ENCODE measurements around the gene CPN2. TPM values are rescaled to one million over a fixed set of nuclear protein-coding genes. Genes with fewer than 3 reads are reported as not detected.

Gene CPN2
- total and polyA plus RNA-seq, 10 of the 15 experiments (the other 5 are each of a cell fraction or from before 2014, with no cell fraction given): not detected

DNA sequence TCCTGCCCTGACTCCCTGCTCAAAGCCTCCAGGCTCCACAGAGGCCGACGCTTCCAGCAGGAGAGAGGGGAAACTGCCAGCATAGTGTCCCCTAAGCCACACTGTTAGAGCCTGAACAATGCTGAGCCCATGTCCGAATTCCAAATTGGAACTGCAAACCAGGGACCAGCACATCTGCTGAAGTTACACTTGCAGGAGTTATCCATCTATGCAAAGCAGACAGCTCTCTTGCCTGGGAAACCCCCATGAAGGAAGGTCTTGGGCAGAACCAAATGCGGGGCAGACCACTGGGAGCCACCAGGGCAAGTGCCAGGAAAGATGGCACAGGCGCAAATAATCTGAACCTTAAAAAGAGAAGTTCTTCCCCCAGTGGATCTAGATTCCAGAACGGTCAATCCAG is 17.8 kb upstream of the CPN2 start:
- intact Hi-C loops (cut with micrococcal nuclease; ENCODE audit: unreplicated experiment) (no loop called here), in situ Hi-C loops (cut with MboI) (no loop called here)
- CTCF ChIA-PET: interaction anchor here (0.7 to 1.5 kb wide), 2 partner anchors 25 to 40 kb away, joined by 3 to 6 read pairs; no protein-coding TSS in a partner anchor
- H3K79me2 ChIP-seq (ENCODE audit: control insufficient read depth, insufficient read depth, low read length): no peaks in the 10 kb centered on the region
- no TSS peak for BruUV-seq (replicated peaks)
- no peak overlapping the region for H2AFZ ChIP-seq (ENCODE audit: control insufficient read depth, low read depth, low read length)
- no peak for DNase-seq (ENCODE audit: low read depth, low spot score)
- no peaks in the 10 kb centered on the region for H3K36me3 ChIP-seq (ENCODE audit: control insufficient read depth in 2 of 2, insufficient read depth in 2 of 2, low read length in 1 of 2)
- RAD21 ChIA-PET (ENCODE audit: unreplicated experiment): no interaction called here
- H3K27me3 ChIP-seq (replicated peaks in 1 of 2; ENCODE audit: control insufficient read depth in 2 of 2, insufficient read depth in 2 of 2, low read length in 1 of 2): peaks cover 8 to 13% of the 10 kb centered on the region in 2 experiments; a peak in 3 of 4 replicates
- no peaks in the 10 kb centered on the region for H3K4me1 ChIP-seq (ENCODE audit: control insufficient read depth, insufficient read depth, low read length)
- no peak overlapping the region for H3K9ac ChIP-seq (ENCODE audit: control insufficient read depth, insufficient read depth, low read length)
- no peak for ATAC-seq
- no peak overlapping the region for H3K4me3 ChIP-seq
- POLR2A ChIA-PET: no interaction called here
- no peaks in the 10 kb centered on the region for H3K9me3 ChIP-seq (replicated peaks; ENCODE audit: control insufficient read depth, insufficient read depth, low read length)
- FAIRE-seq: no peak
- no peak overlapping the region for H3K4me2 ChIP-seq (ENCODE audit: control insufficient read depth, insufficient read depth)
- 35% methylated on average over 6 of the region's 6 CpGs for WGBS (ENCODE audit: insufficient coverage, insufficient replicate concordance, low lambda C conversion rate, missing lambda C conversion rate)
- SMC1A ChIA-PET (ENCODE audit: uncharacterized antibody, unreplicated experiment): no interaction called here
- no peaks in the 10 kb centered on the region for H4K20me1 ChIP-seq (ENCODE audit: control insufficient read depth, insufficient read depth)
- no peak overlapping the region for H3K27ac ChIP-seq (ENCODE audit: control insufficient read depth, insufficient read depth)
- TF ChIP-seq PAX5 (IDR thresholded peaks at IDR 0.05; ENCODE audit: borderline replicate concordance, low read depth, low read length) (no peak), SUZ12 (IDR thresholded peaks at IDR 0.05; ENCODE audit: unreplicated experiment) (no peak), MYC (IDR thresholded peaks at IDR 0.05; ENCODE audit: insufficient read depth, insufficient read length, insufficient replicate concordance, low read length, severe bottlenecking) (no peak), IRF4 (IDR thresholded peaks at IDR 0.05; ENCODE audit: low read depth, low read length) (no peak), PAX8 (IDR thresholded peaks at IDR 0.05) (no peak), MXI1 (IDR thresholded peaks at IDR 0.05; ENCODE audit: low read depth, low read length) (no peak), KLF5 (IDR thresholded peaks at IDR 0.05; ENCODE audit: partially characterized antibody) (no peak), ZNF217 (IDR thresholded peaks at IDR 0.05) (no peak)
- TF ChIP-seq, protein P1, sequence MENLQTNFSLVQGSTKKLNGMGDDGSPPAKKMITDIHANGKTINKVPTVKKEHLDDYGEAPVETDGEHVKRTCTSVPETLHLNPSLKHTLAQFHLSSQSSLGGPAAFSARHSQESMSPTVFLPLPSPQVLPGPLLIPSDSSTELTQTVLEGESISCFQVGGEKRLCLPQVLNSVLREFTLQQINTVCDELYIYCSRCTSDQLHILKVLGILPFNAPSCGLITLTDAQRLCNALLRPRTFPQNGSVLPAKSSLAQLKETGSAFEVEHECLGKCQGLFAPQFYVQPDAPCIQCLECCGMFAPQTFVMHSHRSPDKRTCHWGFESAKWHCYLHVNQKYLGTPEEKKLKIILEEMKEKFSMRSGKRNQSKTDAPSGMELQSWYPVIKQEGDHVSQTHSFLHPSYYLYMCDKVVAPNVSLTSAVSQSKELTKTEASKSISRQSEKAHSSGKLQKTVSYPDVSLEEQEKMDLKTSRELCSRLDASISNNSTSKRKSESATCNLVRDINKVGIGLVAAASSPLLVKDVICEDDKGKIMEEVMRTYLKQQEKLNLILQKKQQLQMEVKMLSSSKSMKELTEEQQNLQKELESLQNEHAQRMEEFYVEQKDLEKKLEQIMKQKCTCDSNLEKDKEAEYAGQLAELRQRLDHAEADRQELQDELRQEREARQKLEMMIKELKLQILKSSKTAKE (IDR thresholded peaks at IDR 0.05; ENCODE audit: low read depth, poor library complexity, severe bottlenecking): no peak
- TF ChIP-seq, protein P2, sequence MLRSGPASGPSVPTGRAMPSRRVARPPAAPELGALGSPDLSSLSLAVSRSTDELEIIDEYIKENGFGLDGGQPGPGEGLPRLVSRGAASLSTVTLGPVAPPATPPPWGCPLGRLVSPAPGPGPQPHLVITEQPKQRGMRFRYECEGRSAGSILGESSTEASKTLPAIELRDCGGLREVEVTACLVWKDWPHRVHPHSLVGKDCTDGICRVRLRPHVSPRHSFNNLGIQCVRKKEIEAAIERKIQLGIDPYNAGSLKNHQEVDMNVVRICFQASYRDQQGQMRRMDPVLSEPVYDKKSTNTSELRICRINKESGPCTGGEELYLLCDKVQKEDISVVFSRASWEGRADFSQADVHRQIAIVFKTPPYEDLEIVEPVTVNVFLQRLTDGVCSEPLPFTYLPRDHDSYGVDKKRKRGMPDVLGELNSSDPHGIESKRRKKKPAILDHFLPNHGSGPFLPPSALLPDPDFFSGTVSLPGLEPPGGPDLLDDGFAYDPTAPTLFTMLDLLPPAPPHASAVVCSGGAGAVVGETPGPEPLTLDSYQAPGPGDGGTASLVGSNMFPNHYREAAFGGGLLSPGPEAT (IDR thresholded peaks at IDR 0.05; ENCODE audit: low read depth): no peak
- TF ChIP-seq, protein P3, sequence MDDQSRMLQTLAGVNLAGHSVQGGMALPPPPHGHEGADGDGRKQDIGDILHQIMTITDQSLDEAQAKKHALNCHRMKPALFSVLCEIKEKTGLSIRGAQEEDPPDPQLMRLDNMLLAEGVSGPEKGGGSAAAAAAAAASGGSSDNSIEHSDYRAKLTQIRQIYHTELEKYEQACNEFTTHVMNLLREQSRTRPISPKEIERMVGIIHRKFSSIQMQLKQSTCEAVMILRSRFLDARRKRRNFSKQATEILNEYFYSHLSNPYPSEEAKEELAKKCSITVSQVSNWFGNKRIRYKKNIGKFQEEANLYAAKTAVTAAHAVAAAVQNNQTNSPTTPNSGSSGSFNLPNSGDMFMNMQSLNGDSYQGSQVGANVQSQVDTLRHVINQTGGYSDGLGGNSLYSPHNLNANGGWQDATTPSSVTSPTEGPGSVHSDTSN (IDR thresholded peaks at IDR 0.05; ENCODE audit: insufficient replicate concordance, low read depth, low read length): no peak
- TF ChIP-seq, protein P4, sequence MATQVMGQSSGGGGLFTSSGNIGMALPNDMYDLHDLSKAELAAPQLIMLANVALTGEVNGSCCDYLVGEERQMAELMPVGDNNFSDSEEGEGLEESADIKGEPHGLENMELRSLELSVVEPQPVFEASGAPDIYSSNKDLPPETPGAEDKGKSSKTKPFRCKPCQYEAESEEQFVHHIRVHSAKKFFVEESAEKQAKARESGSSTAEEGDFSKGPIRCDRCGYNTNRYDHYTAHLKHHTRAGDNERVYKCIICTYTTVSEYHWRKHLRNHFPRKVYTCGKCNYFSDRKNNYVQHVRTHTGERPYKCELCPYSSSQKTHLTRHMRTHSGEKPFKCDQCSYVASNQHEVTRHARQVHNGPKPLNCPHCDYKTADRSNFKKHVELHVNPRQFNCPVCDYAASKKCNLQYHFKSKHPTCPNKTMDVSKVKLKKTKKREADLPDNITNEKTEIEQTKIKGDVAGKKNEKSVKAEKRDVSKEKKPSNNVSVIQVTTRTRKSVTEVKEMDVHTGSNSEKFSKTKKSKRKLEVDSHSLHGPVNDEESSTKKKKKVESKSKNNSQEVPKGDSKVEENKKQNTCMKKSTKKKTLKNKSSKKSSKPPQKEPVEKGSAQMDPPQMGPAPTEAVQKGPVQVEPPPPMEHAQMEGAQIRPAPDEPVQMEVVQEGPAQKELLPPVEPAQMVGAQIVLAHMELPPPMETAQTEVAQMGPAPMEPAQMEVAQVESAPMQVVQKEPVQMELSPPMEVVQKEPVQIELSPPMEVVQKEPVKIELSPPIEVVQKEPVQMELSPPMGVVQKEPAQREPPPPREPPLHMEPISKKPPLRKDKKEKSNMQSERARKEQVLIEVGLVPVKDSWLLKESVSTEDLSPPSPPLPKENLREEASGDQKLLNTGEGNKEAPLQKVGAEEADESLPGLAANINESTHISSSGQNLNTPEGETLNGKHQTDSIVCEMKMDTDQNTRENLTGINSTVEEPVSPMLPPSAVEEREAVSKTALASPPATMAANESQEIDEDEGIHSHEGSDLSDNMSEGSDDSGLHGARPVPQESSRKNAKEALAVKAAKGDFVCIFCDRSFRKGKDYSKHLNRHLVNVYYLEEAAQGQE (IDR thresholded peaks at IDR 0.05; ENCODE audit: low read depth, low read length): no peak
